GM23338 (cell line): ENCODE measurements around the gene CEP170B. TPM values are rescaled to one million over a fixed set of nuclear protein-coding genes. Genes with fewer than 3 reads are reported as not detected.

Experiments
- ATAC-seq: fragments of 200-7000 bp; cut with Tn5 transposase; 3 replicates; pipeline ENCODE4 v1.9.1; 2020
- DNase-seq: peaks from one replicate; pipeline ENCODE4 v3.0.0-alpha.2; 2015; ENCODE audit warnings: low spot score
- H2AFZ ChIP-seq: fragments of 200-600 bp; sonication (generic); 2 replicates; pipeline ENCODE4 v1.8.0; 2016; ENCODE audit warnings: antibody characterized with exemption, mild to moderate bottlenecking, moderate library complexity
- H3F3A ChIP-seq: fragments of 200-600 bp; sonication (generic); replicated peaks from 2 replicates; pipeline ENCODE4 v1.8.0; 2017; ENCODE audit warnings: antibody characterized with exemption, mixed run types, low read depth
- H3K27ac ChIP-seq: fragments of 200-600 bp; sonication (generic); 2 replicates; pipeline ENCODE4 v1.6.1; 2016; ENCODE audit warnings: low read depth
- H3K27me3 ChIP-seq: fragments of 200-600 bp; sonication (generic); 2 replicates; pipeline ENCODE4 v1.8.0; 2016; ENCODE audit warnings: mild to moderate bottlenecking, mixed run types, moderate library complexity; ENCODE audit not compliant: insufficient read depth
- H3K36me3 ChIP-seq: fragments of 200-600 bp; sonication (generic); 2 replicates; pipeline ENCODE4 v1.8.0; 2016; ENCODE audit warnings: mild to moderate bottlenecking; ENCODE audit not compliant: insufficient read depth
- H3K4me1 ChIP-seq: fragments of 200-600 bp; sonication (generic); 2 replicates; pipeline ENCODE4 v1.8.0; 2016; ENCODE audit warnings: mild to moderate bottlenecking, moderate library complexity; ENCODE audit not compliant: insufficient read depth
- H3K4me2 ChIP-seq: fragments of 200-600 bp; sonication (generic); 2 replicates; pipeline ENCODE4 v1.7.1; 2017; ENCODE audit warnings: mixed run types
- H3K4me3 ChIP-seq: fragments of 200-600 bp; sonication (generic); 2 replicates; pipeline ENCODE4 v1.6.1; 2016; ENCODE audit warnings: mixed run types
- H3K79me2 ChIP-seq: fragments of 200-600 bp; sonication (generic); replicated peaks from 2 replicates; pipeline ENCODE4 v1.8.0; 2017; ENCODE audit warnings: mild to moderate bottlenecking; ENCODE audit not compliant: insufficient read depth
- H3K9me2 ChIP-seq: fragments of 200-600 bp; sonication (generic); 2 replicates; pipeline ENCODE4 v1.8.0; 2017; ENCODE audit not compliant: insufficient read depth
- H4K20me1 ChIP-seq: fragments of 200-600 bp; sonication (generic); replicated peaks from 2 replicates; pipeline ENCODE4 v1.8.0; 2017; ENCODE audit warnings: mild to moderate bottlenecking; ENCODE audit not compliant: insufficient read depth
- H3K27ac Mint-ChIP-seq: 2 replicates; pipeline ENCODE4 v1.8.0; 2020; ENCODE audit warnings: inconsistent platforms, mild to moderate bottlenecking, moderate library complexity, mixed read lengths
- H3K27me3 Mint-ChIP-seq: 3 replicates; pipeline ENCODE4 v1.8.0; 2022; ENCODE audit warnings: low read depth, mild to moderate bottlenecking, moderate library complexity, mixed read lengths, inconsistent platforms; ENCODE audit not compliant: insufficient read depth, poor library complexity
- H3K36me3 Mint-ChIP-seq: 3 replicates; pipeline ENCODE4 v1.8.0; 2021; ENCODE audit warnings: low read depth, mild to moderate bottlenecking, inconsistent platforms, moderate library complexity, mixed read lengths
- H3K4me1 Mint-ChIP-seq: 3 replicates; pipeline ENCODE4 v1.8.0; 2020; ENCODE audit warnings: mild to moderate bottlenecking, inconsistent platforms, mixed read lengths
- H3K4me3 Mint-ChIP-seq: 3 replicates; pipeline ENCODE4 v1.8.0; 2021; ENCODE audit warnings: moderate library complexity, mild to moderate bottlenecking, inconsistent platforms, mixed read lengths
- H3K9me3 Mint-ChIP-seq: 3 replicates; pipeline ENCODE4 v1.8.0; 2020; ENCODE audit warnings: moderate library complexity, mild to moderate bottlenecking, inconsistent platforms, mixed read lengths
- CREB1 ChIP-seq: fragments of 250-450 bp; sonication (Bioruptor Pico); IDR thresholded peaks from 2 replicates; pipeline ENCODE4 v1.5.0; 2020; ENCODE audit warnings: low read depth, mild to moderate bottlenecking, moderate library complexity
- CTCF ChIP-seq, 2 experiments: fragments of 200-600 bp in 1 of 2; sonication (generic) in 1 of 2; conservative IDR thresholded peaks; 2 replicates each; pipeline versions ENCODE4 v1.5.1 to v1.6.1; 2016 to 2017; ENCODE audit warnings: antibody characterized with exemption in 2 of 2, low read depth in 2 of 2, mild to moderate bottlenecking in 2 of 2, moderate library complexity in 1 of 2
- ETS1 ChIP-seq: IDR thresholded peaks from 2 replicates; pipeline ENCODE4 v1.6.1; 2016; ENCODE audit warnings: antibody characterized with exemption
- EZH2 ChIP-seq: fragments of 200-600 bp; sonication (generic); IDR thresholded peaks from one replicate; pipeline ENCODE4 v1.8.0; 2017; ENCODE audit warnings: antibody characterized with exemption, mild to moderate bottlenecking, low read depth; ENCODE audit not compliant: unreplicated experiment
- EZH2phosphoT487 ChIP-seq: fragments of 200-600 bp; sonication (generic); IDR thresholded peaks from one replicate; pipeline ENCODE4 v1.8.1; 2018; ENCODE audit warnings: antibody characterized with exemption; ENCODE audit not compliant: unreplicated experiment
- JUNB ChIP-seq: IDR thresholded peaks from one replicate; pipeline ENCODE4 v1.6.1; 2016; ENCODE audit warnings: antibody characterized with exemption; ENCODE audit not compliant: unreplicated experiment
- NANOG ChIP-seq: IDR thresholded peaks from 2 replicates; pipeline ENCODE4 v1.6.1; 2016; ENCODE audit warnings: antibody characterized with exemption, borderline replicate concordance
- POLR2AphosphoS5 ChIP-seq: IDR thresholded peaks from 2 replicates; pipeline ENCODE4 v1.6.1; 2016; ENCODE audit warnings: antibody characterized with exemption, low read depth
- REST ChIP-seq: IDR thresholded peaks from one replicate; pipeline ENCODE4 v1.6.1; 2018; ENCODE audit warnings: antibody characterized with exemption; ENCODE audit not compliant: unreplicated experiment
- STAT1 ChIP-seq: IDR thresholded peaks from one replicate; pipeline ENCODE4 v1.6.1; 2016; ENCODE audit warnings: antibody characterized with exemption; ENCODE audit not compliant: unreplicated experiment
- ZNF114 ChIP-seq: fragments of 250-450 bp; sonication (Bioruptor Pico); IDR thresholded peaks from 2 replicates; pipeline ENCODE4 v1.5.0; 2020; ENCODE audit warnings: mild to moderate bottlenecking, moderate library complexity
- ZNF331 ChIP-seq: fragments of 250-450 bp; sonication (Bioruptor Pico); IDR thresholded peaks from 2 replicates; pipeline ENCODE4 v1.5.0; 2020; ENCODE audit warnings: low read depth, mild to moderate bottlenecking, moderate library complexity
- polyA plus RNA-seq: library from polyadenylated mRNA; unstranded; fragments of >200 nt; fragmentation: Nextera tagmentation; extraction: Ambion mirVana; gene quantifications from 2 replicates; pipeline ENCODE4 v1.2.1, GENCODE V29; 2016
- total RNA-seq: library from RNA; depleted of rRNA; stranded (reverse); fragments of >200 nt; shearing (Covaris generic); gene quantifications from 2 replicates; pipeline ENCODE4 v1.2.3, GENCODE V29; 2014

Gene CEP170B
- total and polyA plus RNA-seq, 2 experiments from 2014 or later, result 4.6 to 37.1 TPM

- Mint-ChIP-seq H3K27me3 (peaks cover 16% of the 10 kb centered on the region), H3K27ac (no peak overlapping the region; the same call in 1 of the 2 replicates), H3K4me1 (peaks cover 23% of the 10 kb centered on the region), H3K9me3 (no peaks in the 10 kb centered on the region), H3K4me3 (no peak overlapping the region), H3K36me3 (peaks cover 7% of the 10 kb centered on the region; the same call in 1 of the 3 replicates)
- Histone ChIP-seq H4K20me1 (no peaks in the 10 kb centered on the region; the same call in 1 of the 2 replicates), H3K9me2 (no peaks in the 10 kb centered on the region), H3K4me2 (no peak overlapping the region; the same call in 1 of the 2 replicates), H2AFZ (no peak overlapping the region), H3K4me3 (no peak overlapping the region), H3K27me3 (no peaks in the 10 kb centered on the region), H3K79me2 (peaks cover 6% of the 10 kb centered on the region; the same call in 1 of the 2 replicates), H3K36me3 (no peaks in the 10 kb centered on the region), H3K4me1 (no peaks in the 10 kb centered on the region; the same call in 1 of the 2 replicates), H3K27ac (no peak overlapping the region), H3F3A (no peaks in the 10 kb centered on the region)
- no peak; the same call in 2 of the 3 replicates for ATAC-seq
- no peak for DNase-seq
- TF ChIP-seq ZNF331 (CRISPR knock-in tag), result no peak
- no peak for TF ChIP-seq EZH2phosphoT487
- TF ChIP-seq REST, result no peak
- TF ChIP-seq ZNF114, result no peak
- TF ChIP-seq EZH2, result no peak
Measured at GRCh38 chr14:104875811-104876210, 10.7 kb downstream of the CEP170B start.

- peaks cover 6% of the 10 kb centered on the region; the same call in 1 of the 2 replicates for H3K79me2 ChIP-seq
- no peaks in the 10 kb centered on the region for H3K36me3 ChIP-seq
- Mint-ChIP-seq H3K27me3 (peaks cover 16% of the 10 kb centered on the region), H3K9me3 (no peaks in the 10 kb centered on the region), H3K4me3 (no peak overlapping the region), H3K4me1 (peaks cover 23% of the 10 kb centered on the region), H3K36me3 (peaks cover 8% of the 10 kb centered on the region; the same call in 1 of the 3 replicates), H3K27ac (no peak overlapping the region; the same call in 1 of the 2 replicates)
- ATAC-seq (peak; percentile 50), DNase-seq (peak; percentile 76)
- no peaks in the 10 kb centered on the region for H3F3A ChIP-seq
- no peaks in the 10 kb centered on the region; the same call in 1 of the 2 replicates for H4K20me1 ChIP-seq
- no peak overlapping the region for H3K4me3 ChIP-seq
- no peak overlapping the region; the same call in 1 of the 2 replicates for H3K4me2 ChIP-seq
- H2AFZ ChIP-seq, result no peak overlapping the region
- H3K9me2 ChIP-seq, result no peaks in the 10 kb centered on the region
- H3K27me3 ChIP-seq, result no peaks in the 10 kb centered on the region
- H3K4me1 ChIP-seq, result no peaks in the 10 kb centered on the region; the same call in 1 of the 2 replicates
- H3K27ac ChIP-seq, result no peak overlapping the region
- TF ChIP-seq EZH2phosphoT487, result no peak
- no peak for TF ChIP-seq NANOG
- TF ChIP-seq CREB1, result no peak
- no peak for TF ChIP-seq REST
- no peak for TF ChIP-seq STAT1
- TF ChIP-seq JUNB, result no peak
- TF ChIP-seq ZNF331 (CRISPR knock-in tag), result no peak
- TF ChIP-seq POLR2AphosphoS5, result no peak
- no peak for TF ChIP-seq ETS1
- no peak for TF ChIP-seq ZNF114
- TF ChIP-seq CTCF (conservative IDR thresholded peaks at IDR 0.05; ENCODE audit: low read depth in 2 of 2), result no peak
Measured at GRCh38 chr14:104876251-104876699, 11.2 kb downstream of the CEP170B start.
